Fibroblast of the aortic adventitia (primary cell): ENCODE data around the gene RNF32. TPM values are rescaled to one million over a fixed set of nuclear protein-coding genes. Genes with fewer than 3 reads are reported as not detected.

Source experiments
- DNase-seq: peaks from one replicate; pipeline ENCODE4 v3.0.0-alpha.2; 2010; ENCODE audit warnings: low read depth
- H3K4me3 ChIP-seq: 2 replicates; pipeline ENCODE4 v1.5.1; 2011; ENCODE audit warnings: low read depth, mild to moderate bottlenecking, control low read depth, low read length, moderate library complexity
- CTCF ChIP-seq: IDR thresholded peaks from 2 replicates; pipeline ENCODE4 v1.5.1; 2011; ENCODE audit warnings: mild to moderate bottlenecking, low read length, control low read depth, inconsistent platforms; ENCODE audit not compliant: insufficient read depth
- total RNA-seq: library from RNA; depleted of rRNA; stranded (reverse); fragments of >200 nt; gene quantifications from 2 replicates; pipeline ENCODE4 v1.2.3, GENCODE V29; 2012; ENCODE audit warnings: low replicate concordance

Gene RNF32
- total RNA-seq, 1 donor: 0.54 TPM

GRCh38 chr7:156650042-156650441, 9.5 kb downstream of the RNF32 start:
- DNase-seq: no peak
- peak; percentile 31 for TF ChIP-seq CTCF
- H3K4me3 ChIP-seq: no peak overlapping the region

- H3K4me3 ChIP-seq: no peak overlapping the region
- DNase-seq: no peak
- TF ChIP-seq CTCF: no peak
Measured at GRCh38 chr7:156651474-156651873, 10.9 kb downstream of the RNF32 start.

- DNase-seq: no peak
- no peak overlapping the region for H3K4me3 ChIP-seq
- TF ChIP-seq CTCF: no peak
Measured at GRCh38 chr7:156652886-156653568, 12.5 kb downstream of the RNF32 start.

GRCh38 chr7:156654511-156655234, 14.1 kb downstream of the RNF32 start:
- no peak overlapping the region for H3K4me3 ChIP-seq
- no peak for TF ChIP-seq CTCF
- DNase-seq: no peak

- no peak for DNase-seq
- TF ChIP-seq CTCF: no peak
- H3K4me3 ChIP-seq: no peak overlapping the region
Measured at GRCh38 chr7:156655251-156655650, 14.7 kb downstream of the RNF32 start.

- H3K4me3 ChIP-seq: no peak overlapping the region
- no peak for TF ChIP-seq CTCF
- no peak for DNase-seq
Measured at GRCh38 chr7:156655983-156656382, 15.4 kb downstream of the RNF32 start.
